ENCODE results near the gene ZNF683. TPM values are rescaled to one million over a fixed set of nuclear protein-coding genes. Genes with fewer than 3 reads are reported as not detected.

ZNF683 gene
- total and polyA plus RNA-seq, 10 of the 15 experiments (the other 5 are each of a cell fraction or from before 2014, with no cell fraction given) = not detected

DNA sequence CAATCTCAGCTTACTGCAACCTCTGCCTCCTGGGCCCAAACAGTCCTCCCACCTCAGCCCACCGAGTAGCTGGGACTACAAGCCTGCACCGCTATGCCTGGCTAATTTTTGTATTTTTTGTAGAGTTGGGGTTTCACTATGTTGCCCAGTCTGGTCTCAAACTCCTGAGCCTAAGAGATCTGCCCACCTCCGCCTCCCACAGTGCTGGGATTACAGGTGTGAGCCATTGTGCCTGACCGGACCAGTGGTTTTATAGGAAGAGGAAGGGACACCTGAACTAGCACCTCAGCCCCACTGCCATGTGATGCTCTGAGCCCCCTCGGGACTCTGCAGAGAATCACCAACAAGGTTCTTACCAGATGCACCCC is 22.7 kb downstream of the ZNF683 start:
- intact Hi-C loops (cut with micrococcal nuclease; ENCODE audit: unreplicated experiment) = no loop called here
- in situ Hi-C loops (cut with MboI) = no loop called here
- DNase-seq (ENCODE audit: low read depth, low spot score) (no peak), FAIRE-seq (no peak), ATAC-seq (no peak)
- SMC1A ChIA-PET (ENCODE audit: uncharacterized antibody, unreplicated experiment) = no interaction called here
- POLR2A ChIA-PET = interaction anchor here (0.6 to 0.7 kb wide), 2 partner anchors 14 to 63 kb away, joined by 4 to 6 read pairs; no protein-coding TSS in a partner anchor
- no peaks in the 10 kb centered on the region for H3K79me2 ChIP-seq (ENCODE audit: control insufficient read depth, insufficient read depth, low read length)
- 34% methylated on average over 5 of the region's 5 CpGs for WGBS (ENCODE audit: insufficient coverage, insufficient replicate concordance, low lambda C conversion rate, missing lambda C conversion rate)
- TF ChIP-seq PAX8 (IDR thresholded peaks at IDR 0.05) = no peak
- TF ChIP-seq HDAC6 (IDR thresholded peaks at IDR 0.05; ENCODE audit: unreplicated experiment) = no peak
- TF ChIP-seq ZNF207 (IDR thresholded peaks at IDR 0.05; ENCODE audit: borderline replicate concordance) = no peak
- TF ChIP-seq GATAD2B (conservative IDR thresholded peaks at IDR 0.05; ENCODE audit: low read depth) = no peak
- TF ChIP-seq, protein P1, sequence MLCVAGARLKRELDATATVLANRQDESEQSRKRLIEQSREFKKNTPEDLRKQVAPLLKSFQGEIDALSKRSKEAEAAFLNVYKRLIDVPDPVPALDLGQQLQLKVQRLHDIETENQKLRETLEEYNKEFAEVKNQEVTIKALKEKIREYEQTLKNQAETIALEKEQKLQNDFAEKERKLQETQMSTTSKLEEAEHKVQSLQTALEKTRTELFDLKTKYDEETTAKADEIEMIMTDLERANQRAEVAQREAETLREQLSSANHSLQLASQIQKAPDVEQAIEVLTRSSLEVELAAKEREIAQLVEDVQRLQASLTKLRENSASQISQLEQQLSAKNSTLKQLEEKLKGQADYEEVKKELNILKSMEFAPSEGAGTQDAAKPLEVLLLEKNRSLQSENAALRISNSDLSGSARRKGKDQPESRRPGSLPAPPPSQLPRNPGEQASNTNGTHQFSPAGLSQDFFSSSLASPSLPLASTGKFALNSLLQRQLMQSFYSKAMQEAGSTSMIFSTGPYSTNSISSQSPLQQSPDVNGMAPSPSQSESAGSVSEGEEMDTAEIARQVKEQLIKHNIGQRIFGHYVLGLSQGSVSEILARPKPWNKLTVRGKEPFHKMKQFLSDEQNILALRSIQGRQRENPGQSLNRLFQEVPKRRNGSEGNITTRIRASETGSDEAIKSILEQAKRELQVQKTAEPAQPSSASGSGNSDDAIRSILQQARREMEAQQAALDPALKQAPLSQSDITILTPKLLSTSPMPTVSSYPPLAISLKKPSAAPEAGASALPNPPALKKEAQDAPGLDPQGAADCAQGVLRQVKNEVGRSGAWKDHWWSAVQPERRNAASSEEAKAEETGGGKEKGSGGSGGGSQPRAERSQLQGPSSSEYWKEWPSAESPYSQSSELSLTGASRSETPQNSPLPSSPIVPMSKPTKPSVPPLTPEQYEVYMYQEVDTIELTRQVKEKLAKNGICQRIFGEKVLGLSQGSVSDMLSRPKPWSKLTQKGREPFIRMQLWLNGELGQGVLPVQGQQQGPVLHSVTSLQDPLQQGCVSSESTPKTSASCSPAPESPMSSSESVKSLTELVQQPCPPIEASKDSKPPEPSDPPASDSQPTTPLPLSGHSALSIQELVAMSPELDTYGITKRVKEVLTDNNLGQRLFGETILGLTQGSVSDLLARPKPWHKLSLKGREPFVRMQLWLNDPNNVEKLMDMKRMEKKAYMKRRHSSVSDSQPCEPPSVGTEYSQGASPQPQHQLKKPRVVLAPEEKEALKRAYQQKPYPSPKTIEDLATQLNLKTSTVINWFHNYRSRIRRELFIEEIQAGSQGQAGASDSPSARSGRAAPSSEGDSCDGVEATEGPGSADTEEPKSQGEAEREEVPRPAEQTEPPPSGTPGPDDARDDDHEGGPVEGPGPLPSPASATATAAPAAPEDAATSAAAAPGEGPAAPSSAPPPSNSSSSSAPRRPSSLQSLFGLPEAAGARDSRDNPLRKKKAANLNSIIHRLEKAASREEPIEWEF (IDR thresholded peaks at IDR 0.05; ENCODE audit: insufficient replicate concordance, low read depth, low read length) = no peak
- no peak for TF ChIP-seq FOXK2 (IDR thresholded peaks at IDR 0.05)
- TF ChIP-seq, protein P2, sequence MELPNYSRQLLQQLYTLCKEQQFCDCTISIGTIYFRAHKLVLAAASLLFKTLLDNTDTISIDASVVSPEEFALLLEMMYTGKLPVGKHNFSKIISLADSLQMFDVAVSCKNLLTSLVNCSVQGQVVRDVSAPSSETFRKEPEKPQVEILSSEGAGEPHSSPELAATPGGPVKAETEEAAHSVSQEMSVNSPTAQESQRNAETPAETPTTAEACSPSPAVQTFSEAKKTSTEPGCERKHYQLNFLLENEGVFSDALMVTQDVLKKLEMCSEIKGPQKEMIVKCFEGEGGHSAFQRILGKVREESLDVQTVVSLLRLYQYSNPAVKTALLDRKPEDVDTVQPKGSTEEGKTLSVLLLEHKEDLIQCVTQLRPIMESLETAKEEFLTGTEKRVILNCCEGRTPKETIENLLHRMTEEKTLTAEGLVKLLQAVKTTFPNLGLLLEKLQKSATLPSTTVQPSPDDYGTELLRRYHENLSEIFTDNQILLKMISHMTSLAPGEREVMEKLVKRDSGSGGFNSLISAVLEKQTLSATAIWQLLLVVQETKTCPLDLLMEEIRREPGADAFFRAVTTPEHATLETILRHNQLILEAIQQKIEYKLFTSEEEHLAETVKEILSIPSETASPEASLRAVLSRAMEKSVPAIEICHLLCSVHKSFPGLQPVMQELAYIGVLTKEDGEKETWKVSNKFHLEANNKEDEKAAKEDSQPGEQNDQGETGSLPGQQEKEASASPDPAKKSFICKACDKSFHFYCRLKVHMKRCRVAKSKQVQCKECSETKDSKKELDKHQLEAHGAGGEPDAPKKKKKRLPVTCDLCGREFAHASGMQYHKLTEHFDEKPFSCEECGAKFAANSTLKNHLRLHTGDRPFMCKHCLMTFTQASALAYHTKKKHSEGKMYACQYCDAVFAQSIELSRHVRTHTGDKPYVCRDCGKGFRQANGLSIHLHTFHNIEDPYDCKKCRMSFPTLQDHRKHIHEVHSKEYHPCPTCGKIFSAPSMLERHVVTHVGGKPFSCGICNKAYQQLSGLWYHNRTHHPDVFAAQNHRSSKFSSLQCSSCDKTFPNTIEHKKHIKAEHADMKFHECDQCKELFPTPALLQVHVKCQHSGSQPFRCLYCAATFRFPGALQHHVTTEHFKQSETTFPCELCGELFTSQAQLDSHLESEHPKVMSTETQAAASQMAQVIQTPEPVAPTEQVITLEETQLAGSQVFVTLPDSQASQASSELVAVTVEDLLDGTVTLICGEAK (IDR thresholded peaks at IDR 0.05; ENCODE audit: borderline replicate concordance) = no peak
- TF ChIP-seq, protein P3, sequence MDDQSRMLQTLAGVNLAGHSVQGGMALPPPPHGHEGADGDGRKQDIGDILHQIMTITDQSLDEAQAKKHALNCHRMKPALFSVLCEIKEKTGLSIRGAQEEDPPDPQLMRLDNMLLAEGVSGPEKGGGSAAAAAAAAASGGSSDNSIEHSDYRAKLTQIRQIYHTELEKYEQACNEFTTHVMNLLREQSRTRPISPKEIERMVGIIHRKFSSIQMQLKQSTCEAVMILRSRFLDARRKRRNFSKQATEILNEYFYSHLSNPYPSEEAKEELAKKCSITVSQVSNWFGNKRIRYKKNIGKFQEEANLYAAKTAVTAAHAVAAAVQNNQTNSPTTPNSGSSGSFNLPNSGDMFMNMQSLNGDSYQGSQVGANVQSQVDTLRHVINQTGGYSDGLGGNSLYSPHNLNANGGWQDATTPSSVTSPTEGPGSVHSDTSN (IDR thresholded peaks at IDR 0.05; ENCODE audit: insufficient replicate concordance, low read depth, low read length) = no peak
- TF ChIP-seq, protein P4, sequence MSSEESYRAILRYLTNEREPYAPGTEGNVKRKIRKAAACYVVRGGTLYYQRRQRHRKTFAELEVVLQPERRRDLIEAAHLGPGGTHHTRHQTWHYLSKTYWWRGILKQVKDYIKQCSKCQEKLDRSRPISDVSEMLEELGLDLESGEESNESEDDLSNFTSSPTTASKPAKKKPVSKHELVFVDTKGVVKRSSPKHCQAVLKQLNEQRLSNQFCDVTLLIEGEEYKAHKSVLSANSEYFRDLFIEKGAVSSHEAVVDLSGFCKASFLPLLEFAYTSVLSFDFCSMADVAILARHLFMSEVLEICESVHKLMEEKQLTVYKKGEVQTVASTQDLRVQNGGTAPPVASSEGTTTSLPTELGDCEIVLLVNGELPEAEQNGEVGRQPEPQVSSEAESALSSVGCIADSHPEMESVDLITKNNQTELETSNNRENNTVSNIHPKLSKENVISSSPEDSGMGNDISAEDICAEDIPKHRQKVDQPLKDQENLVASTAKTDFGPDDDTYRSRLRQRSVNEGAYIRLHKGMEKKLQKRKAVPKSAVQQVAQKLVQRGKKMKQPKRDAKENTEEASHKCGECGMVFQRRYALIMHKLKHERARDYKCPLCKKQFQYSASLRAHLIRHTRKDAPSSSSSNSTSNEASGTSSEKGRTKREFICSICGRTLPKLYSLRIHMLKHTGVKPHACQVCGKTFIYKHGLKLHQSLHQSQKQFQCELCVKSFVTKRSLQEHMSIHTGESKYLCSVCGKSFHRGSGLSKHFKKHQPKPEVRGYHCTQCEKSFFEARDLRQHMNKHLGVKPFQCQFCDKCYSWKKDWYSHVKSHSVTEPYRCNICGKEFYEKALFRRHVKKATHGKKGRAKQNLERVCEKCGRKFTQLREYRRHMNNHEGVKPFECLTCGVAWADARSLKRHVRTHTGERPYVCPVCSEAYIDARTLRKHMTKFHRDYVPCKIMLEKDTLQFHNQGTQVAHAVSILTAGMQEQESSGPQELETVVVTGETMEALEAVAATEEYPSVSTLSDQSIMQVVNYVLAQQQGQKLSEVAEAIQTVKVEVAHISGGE (CRISPR knock-in tag; IDR thresholded peaks at IDR 0.05) = no peak
- no peak overlapping the region for H2AFZ ChIP-seq (ENCODE audit: control insufficient read depth, low read depth, low read length)
- CTCF ChIA-PET = interaction anchor here (1.0 to 3.4 kb wide), 3 partner anchors 28 to 66 kb away, joined by 3 to 13 read pairs (median 4); partner anchors contain the start of gene CD52
- H3K4me2 ChIP-seq (ENCODE audit: control insufficient read depth, insufficient read depth) = no peak overlapping the region
- BruUV-seq (replicated peaks) = no TSS peak
- RAD21 ChIA-PET (ENCODE audit: unreplicated experiment) = no interaction called here
- no peaks in the 10 kb centered on the region for H3K27me3 ChIP-seq (replicated peaks in 1 of 2; ENCODE audit: control insufficient read depth in 2 of 2, insufficient read depth in 2 of 2, low read length in 1 of 2)
- H3K27ac ChIP-seq (ENCODE audit: control insufficient read depth, insufficient read depth) = no peak overlapping the region
- H3K36me3 ChIP-seq (ENCODE audit: control insufficient read depth in 2 of 2, insufficient read depth in 2 of 2, low read length in 1 of 2) = no peaks in the 10 kb centered on the region
- no peak overlapping the region for H3K4me3 ChIP-seq
- no peaks in the 10 kb centered on the region for H3K9me3 ChIP-seq (replicated peaks; ENCODE audit: control insufficient read depth, insufficient read depth, low read length)
- no peaks in the 10 kb centered on the region for H4K20me1 ChIP-seq (ENCODE audit: control insufficient read depth, insufficient read depth)
- H3K9ac ChIP-seq (ENCODE audit: control insufficient read depth, insufficient read depth, low read length) = no peak overlapping the region
- H3K4me1 ChIP-seq (ENCODE audit: control insufficient read depth, insufficient read depth, low read length) = no peaks in the 10 kb centered on the region
